Nucleus accumbens (tissue), 56 donors: ENCODE measurements around the gene DPPA5.
A peak's percentile ranks its signal among the peaks of the same experiment; 100 is the strongest.
"Not testable (repeated sequence)": the region's sequence is repeated elsewhere in the genome, so short reads cannot be mapped to it uniquely, and the experiment has no call there.

ENCODE experiments used
- DNase-seq, 56 donors: peaks; one replicate each; lab custom pipeline; 2025; lab: John Stamatoyannopoulos, UW

The DPPA5 gene

DNA sequence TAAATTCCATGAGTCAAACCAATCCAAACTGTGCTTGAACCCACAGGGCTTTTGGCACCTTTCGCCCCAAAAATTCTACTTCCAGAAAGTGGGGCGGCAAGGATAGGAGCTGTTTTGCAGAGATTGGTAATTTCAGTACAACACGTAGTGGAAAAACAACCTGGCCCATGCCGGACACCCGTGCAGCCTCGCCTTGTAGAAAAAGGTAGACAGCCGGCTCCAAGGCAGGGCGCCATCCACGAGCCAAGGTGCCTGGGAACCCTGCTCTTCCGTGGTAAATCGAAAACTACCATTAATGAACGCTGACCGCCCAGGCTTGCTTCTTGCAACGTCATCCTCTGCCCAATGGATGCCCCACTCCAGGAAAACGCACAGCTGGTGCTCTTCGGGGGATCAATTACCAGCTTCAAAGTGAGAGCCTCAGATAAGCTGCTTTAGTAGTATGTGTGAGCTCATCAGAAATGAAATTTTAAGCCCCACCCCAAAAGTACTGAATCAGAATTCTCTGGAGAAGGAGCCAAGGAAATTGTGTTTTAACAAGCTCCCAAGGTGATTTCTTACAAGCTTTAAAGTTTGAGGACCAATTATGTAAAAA lies 13.8 kb upstream of the DPPA5 start:
- no peak for DNase-seq

GRCh38 chr6:73364549-73364948 lies 10.5 kb upstream of the DPPA5 start:
- DNase-seq = no peak

- no peak for DNase-seq
Observed at GRCh38 chr6:73364121-73364520, 10.0 kb upstream of the DPPA5 start.

DNA sequence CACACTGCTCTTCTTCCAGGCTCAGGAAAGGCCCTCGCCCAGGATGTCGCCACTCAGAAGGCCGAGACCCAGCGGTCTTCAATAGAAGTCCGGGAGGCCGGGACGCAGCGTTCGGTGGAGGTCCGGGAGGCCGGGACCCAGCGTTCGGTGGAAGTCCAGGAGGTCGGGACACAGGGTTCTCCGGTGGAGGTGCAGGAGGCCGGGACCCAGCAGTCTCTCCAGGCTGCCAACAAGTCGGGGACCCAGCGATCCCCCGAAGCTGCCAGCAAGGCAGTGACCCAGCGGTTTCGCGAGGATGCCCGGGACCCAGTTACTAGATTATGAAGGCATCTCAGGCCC lies 9.4 kb upstream of the DPPA5 start:
- DNase-seq = no peak

DNA sequence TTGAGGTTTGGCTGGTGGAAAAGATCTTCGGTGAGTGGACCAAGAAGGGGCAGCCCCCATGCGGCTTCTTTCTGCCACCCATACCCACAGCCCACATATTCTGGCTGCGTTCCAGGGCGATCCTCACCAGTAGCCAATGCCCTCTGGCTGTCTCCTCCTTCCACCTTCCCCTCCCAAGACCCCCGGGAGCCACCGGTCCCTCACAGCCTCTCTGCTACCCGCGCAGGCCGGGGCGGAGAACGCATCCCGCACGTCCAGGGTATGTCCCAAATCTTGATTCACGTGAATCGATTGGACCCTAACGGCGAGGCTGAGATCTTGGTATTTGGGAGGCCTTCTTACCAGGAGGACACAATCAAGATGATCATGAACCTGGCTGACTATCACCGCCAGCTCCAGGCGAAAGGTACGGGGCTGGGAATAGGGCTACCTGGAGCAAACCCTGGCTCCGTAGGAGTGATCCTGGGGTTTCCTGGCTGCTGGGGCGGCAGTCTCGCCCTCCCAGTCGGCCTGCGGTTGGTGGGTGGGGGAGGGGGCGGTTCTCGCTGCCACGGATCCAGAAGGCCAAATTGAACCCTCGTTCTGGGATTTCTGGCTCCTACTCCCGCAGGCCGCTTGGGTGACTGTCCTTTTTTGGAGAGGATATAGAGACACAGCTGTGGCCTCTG lies 8.9 kb upstream of the DPPA5 start:
- no peak for DNase-seq

- DNase-seq = no peak
Observed at GRCh38 chr6:73362358-73362757, 8.3 kb upstream of the DPPA5 start, which contains the start of gene KHDC3L. Gene KHDC3L (plus strand): TSS chr6:73362658. CDS start chr6:73362730, 72 bp downstream.

GRCh38 chr6:73349311-73349710 lies 4.8 kb downstream of the DPPA5 start:
- DNase-seq = no peak

DNA sequence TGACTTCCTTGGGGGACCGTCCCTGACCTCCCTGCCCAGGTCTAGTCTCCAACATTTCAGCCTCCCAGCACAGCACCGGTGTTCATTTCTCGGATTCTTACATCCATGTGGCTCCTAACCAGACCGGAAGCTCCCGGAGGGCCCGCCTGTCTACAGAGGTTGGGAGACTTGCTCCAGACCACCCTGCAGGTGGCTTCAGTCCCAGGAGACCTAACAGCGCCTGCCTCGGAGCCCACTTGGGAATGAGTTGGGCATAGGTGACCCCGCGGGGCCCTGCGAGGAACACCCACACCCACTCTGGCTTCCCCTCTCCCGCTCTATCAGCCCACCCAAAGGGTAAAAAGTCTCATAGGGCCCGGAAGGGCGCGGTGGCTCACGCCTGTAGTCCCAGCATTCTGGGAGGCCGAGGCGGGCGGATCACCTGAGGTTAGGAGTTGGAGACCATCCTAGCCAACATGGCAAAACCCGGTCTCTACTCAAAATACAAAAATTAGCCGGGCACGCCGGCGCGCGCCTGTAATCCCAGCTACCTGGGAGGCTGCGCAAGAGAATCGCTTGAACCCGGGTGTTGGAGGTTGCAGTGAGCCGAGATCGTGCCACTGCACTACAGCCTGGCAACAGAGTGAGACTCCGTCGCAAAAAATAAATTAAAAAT lies 5.4 kb downstream of the DPPA5 start:
- DNase-seq = no peak

- DNase-seq = no peak
Observed at GRCh38 chr6:73343164-73343563, 10.9 kb downstream of the DPPA5 start.

- no peak for DNase-seq
Observed at GRCh38 chr6:73342174-73342573, 11.9 kb downstream of the DPPA5 start.

DNA sequence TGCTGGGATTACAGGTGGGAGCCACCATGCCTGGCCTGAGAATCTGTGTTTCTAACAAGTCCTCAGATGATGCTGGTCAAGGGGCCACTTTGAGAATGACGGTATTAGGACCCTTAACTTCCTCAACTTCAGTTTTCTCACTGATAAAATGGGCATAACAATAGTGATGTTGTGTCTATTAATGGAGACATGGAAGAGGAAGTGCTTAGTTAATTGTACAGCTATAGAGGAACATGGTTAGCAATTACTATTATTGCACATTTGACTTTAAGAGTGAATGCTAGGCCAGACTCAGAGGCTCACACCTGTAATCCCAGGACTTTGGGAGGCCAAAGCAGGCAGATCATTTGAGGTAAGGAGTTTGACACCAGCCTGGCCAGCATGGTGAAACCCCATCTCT lies 12.7 kb downstream of the DPPA5 start:
- DNase-seq = no peak

DNA sequence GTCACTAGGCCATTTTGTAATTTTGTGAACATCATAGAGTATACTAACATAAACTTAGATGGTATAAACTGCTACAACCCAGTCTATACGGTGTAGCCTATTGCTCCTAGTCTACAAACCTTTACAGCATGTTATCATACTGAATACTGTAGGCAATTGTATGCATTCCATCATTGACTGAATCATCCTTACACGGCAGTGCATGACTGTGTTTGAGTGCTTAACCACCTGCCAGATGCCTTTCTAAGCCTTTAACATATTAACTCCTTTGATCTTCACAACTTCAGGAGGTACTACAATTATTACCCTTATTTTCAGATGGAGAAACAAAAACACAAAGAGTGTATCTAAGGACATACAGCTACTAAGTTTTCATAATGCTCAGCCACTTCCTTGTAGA lies 14.0 kb downstream of the DPPA5 start:
- DNase-seq = no peak

GRCh38 chr6:73339340-73339739 lies 14.7 kb downstream of the DPPA5 start:
- no peak for DNase-seq

GRCh38 chr6:73329201-73329600 lies 24.9 kb downstream of the DPPA5 start:
- DNase-seq = no peak

- no peak for DNase-seq
Observed at GRCh38 chr6:73328790-73329189, 25.3 kb downstream of the DPPA5 start.

- DNase-seq = no peak
Observed at GRCh38 chr6:73325656-73326055, 28.4 kb downstream of the DPPA5 start.

GRCh38 chr6:73323323-73323722 lies 30.8 kb downstream of the DPPA5 start:
- no peak for DNase-seq

DNA sequence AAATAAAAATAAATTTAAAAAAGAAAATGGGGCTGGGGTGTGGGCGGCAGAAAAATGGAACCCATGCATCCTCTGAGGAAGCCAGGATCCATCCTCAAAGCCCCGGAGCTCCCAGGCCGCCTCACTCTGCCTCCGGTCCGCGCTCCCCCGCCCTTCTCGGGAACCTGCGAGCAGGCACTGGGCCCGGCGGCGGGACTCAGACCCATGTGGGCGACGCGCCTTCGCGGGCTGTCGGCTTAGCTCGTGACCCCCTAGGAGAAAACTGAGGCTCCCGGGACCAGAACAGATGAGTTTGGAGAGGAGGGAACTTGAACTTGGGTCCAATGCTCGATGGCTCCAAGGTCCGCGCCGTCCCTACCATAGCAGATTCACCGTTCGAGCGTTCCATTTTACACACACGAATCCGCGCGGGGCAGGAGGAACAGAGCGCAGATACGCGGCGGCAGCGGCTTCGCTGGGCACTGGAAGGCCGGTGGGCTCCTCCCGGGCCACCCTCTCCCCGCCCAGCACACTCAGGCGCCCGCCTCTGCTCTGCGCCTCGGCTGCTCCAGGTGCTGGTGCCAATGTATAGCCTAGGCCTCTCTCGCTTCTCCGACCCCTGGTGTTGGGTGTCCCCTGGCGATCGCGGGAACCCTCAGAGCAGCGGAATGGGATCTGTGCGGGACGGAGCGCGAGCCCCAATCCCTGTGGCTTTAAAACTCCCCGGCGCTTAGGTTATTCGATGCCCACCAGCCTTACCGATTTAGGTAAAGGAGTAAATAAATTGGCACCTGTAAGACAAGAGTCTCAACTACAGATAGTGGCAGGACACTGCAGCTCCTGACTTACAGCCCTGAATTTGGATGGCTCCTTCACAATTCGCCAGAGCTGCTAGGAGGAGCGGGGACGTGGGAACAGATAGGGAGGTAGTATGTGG lies 39.2 kb downstream of the DPPA5 start:
- DNase-seq = no peak

DNA sequence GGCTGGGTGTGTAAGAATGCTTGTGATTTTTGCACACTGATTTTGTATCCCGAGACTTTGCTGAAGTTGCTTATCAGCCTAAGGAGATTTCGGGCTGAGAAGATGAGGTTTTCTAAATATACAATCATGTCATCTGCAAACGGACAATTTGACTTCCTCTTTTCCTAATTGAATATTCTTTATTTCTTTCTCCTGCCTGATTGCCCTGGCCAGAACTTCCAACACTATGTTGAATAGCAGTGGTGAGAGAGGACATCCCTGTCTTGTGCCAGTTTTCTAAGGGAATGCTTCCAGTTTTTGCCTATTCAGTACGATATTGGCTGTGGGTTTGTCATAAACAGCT lies 43.6 kb downstream of the DPPA5 start:
- DNase-seq = not testable (repeated sequence)

DNA sequence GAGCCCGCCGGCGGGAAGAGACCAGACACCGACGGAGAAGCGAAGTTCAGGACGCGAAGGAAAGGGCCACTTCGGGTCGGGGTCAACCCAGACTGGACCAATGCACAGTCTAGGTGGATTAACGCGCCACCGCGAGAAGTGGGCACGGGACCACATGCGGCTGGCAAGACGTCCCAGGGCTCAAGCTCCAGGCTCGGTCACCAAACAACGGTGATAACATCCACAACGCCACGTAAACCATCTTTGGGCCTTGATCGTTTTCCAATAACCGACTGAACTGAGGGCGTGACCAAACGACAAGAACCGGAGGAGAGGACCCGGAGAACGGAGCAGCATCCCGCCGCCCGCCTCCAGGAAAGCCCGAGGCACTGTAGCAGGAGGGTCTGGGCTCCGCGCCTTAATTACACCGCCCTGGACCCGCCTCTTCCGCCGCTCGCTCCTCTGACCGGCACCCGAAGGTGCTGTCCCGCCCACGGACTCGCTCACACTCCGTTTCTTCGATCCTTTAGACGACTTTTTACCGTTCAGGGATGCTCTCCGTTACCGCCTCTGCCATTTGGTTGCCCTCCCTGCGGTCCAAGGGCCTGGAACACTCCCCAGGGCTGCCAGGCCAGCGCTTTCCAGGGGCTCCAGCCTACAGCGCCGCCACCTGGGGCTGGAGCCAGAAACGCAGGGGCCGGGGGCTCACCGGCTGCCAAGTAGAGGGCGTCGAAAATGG lies 44.1 kb downstream of the DPPA5 start:
- peak in 35 of 56 donors; percentile 7 to 72 (median 44) for DNase-seq

GRCh38 chr6:73309535-73309784 lies 44.6 kb downstream of the DPPA5 start:
- DNase-seq = peak in 2 of 56 donors; percentile 35 to 40
